ENCODE data around the gene DUOXA2.
A peak's percentile ranks its signal among the peaks of the same experiment; 100 is the strongest.

DNA sequence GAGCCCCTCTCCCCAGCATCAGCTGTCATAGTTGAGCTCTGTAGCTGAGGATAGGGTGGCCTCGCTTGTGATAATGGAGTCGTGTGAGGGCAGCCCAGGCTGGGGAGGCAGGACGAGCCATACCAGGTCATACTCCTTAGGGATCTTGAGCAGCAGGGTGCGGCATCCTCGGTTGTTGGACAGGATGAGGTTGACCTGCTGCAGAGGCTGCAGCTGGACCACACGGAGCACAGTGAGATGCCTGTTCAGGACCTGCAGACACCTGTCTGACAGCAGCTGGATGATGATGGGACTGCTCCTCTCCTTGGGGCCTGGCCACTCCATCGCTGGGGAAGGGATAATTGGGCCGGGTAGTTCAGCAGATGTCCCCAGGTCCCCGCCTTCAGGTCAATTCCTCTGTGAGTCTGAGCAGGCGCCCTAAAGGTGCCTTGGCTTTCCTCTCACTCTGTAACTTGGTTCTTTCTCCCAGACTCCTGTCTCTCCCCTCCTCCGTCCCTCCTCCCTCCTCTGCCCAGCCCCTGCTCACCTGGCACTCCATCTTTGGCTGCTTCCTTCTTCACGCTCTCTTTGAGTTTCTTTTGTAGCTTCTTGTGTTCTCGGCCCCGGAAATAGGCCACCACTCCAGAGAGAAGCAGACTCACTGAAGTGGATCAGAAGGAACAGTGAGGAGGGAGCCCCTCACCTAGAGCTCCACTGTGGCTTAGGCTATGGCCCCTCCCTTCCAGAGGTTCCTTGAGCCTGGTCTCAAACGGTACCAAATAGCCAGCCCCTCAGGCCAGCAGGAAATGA is 7.9 kb upstream of the DUOXA2 start:
- peak in 1 of 2 donors; percentile 10 for TF ChIP-seq POLR2A (IDR thresholded peaks at IDR 0.05)
- TF ChIP-seq, protein P1, sequence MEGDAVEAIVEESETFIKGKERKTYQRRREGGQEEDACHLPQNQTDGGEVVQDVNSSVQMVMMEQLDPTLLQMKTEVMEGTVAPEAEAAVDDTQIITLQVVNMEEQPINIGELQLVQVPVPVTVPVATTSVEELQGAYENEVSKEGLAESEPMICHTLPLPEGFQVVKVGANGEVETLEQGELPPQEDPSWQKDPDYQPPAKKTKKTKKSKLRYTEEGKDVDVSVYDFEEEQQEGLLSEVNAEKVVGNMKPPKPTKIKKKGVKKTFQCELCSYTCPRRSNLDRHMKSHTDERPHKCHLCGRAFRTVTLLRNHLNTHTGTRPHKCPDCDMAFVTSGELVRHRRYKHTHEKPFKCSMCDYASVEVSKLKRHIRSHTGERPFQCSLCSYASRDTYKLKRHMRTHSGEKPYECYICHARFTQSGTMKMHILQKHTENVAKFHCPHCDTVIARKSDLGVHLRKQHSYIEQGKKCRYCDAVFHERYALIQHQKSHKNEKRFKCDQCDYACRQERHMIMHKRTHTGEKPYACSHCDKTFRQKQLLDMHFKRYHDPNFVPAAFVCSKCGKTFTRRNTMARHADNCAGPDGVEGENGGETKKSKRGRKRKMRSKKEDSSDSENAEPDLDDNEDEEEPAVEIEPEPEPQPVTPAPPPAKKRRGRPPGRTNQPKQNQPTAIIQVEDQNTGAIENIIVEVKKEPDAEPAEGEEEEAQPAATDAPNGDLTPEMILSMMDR (IDR thresholded peaks at IDR 0.05) = no peak

All from thyroid gland (tissue), 4 donors.